ENCODE data around the gene ANXA2R. TPM values are rescaled to one million over a fixed set of nuclear protein-coding genes. Genes with fewer than 3 reads are reported as not detected.

Gene ANXA2R
- total and polyA plus RNA-seq, 4 donors: 0.49 to 2.0 (median 0.71) TPM

GRCh38 chr5:43036856-43037635, 3.1 kb downstream of the ANXA2R start:
- 28% methylated on average over 36 of the region's 36 CpGs for WGBS
- no peaks in the 10 kb centered on the region for H3K36me3 ChIP-seq (ENCODE audit: control insufficient read depth in 4 of 4, insufficient read depth in 3 of 4, low read depth in 1 of 4, low read length in 3 of 4)
- H3K27me3 ChIP-seq (ENCODE audit: control insufficient read depth in 4 of 4, insufficient read depth in 4 of 4, low read length in 3 of 4): peaks cover 0 to 34% (median 14%) of the 10 kb centered on the region in 4 donors
- peak overlapping the region in 2 of 3 donors; percentile 12 to 48 for H3K4me3 ChIP-seq (ENCODE audit: low read depth in 1 of 3, low read length in 3 of 3)
- H3K4me1 ChIP-seq (ENCODE audit: control insufficient read depth in 4 of 4, insufficient read depth in 4 of 4, low read length in 3 of 4): peaks cover 1 to 23% (median 14%) of the 10 kb centered on the region in 4 donors
- no peak for DNase-seq (ENCODE audit: low spot score)
- peak overlapping the region; percentile 12 to 31 for H3K27ac ChIP-seq (ENCODE audit: low read depth in 1 of 2, low read length in 2 of 2)
- peaks cover 4 to 23% (median 12%) of the 10 kb centered on the region in 4 donors for H3K9me3 ChIP-seq (ENCODE audit: control insufficient read depth in 4 of 4, low read length in 3 of 4)
- H3K9ac ChIP-seq (ENCODE audit: low read depth in 1 of 2, low read length in 2 of 2): peak overlapping the region in 1 of 2 donors; percentile 67
- no peak for TF ChIP-seq FOXA2 (IDR thresholded peaks at IDR 0.05)
- TF ChIP-seq JUND (IDR thresholded peaks at IDR 0.05): no peak
- no peak for TF ChIP-seq CTCF (IDR thresholded peaks at IDR 0.05; ENCODE audit: low read depth, low read length, missing input control)
- no peak for TF ChIP-seq TAF1 (conservative IDR thresholded peaks at IDR 0.05)
- TF ChIP-seq MAX (IDR thresholded peaks at IDR 0.05): no peak
- no peak for TF ChIP-seq HNF4G (IDR thresholded peaks at IDR 0.05)
- TF ChIP-seq RXRA (IDR thresholded peaks at IDR 0.05): no peak
- TF ChIP-seq NR2F2 (IDR thresholded peaks at IDR 0.05): no peak
- TF ChIP-seq SP1 (IDR thresholded peaks at IDR 0.05): no peak
- TF ChIP-seq REST (IDR thresholded peaks at IDR 0.05): no peak
- TF ChIP-seq FOXA1 (IDR thresholded peaks at IDR 0.05): no peak
- no peak for TF ChIP-seq RAD21 (IDR thresholded peaks at IDR 0.05)
- TF ChIP-seq ZBTB33 (IDR thresholded peaks at IDR 0.05): no peak
- TF ChIP-seq HNF4A (conservative IDR thresholded peaks at IDR 0.05): no peak

GRCh38 chr5:43036409-43036808, 3.7 kb downstream of the ANXA2R start:
- DNase-seq (ENCODE audit: low spot score): no peak
- Histone ChIP-seq H3K4me1 (ENCODE audit: control insufficient read depth in 4 of 4, insufficient read depth in 4 of 4, low read length in 3 of 4) (peaks cover 0 to 17% (median 10%) of the 10 kb centered on the region in 4 donors), H3K27me3 (ENCODE audit: control insufficient read depth in 4 of 4, insufficient read depth in 4 of 4, low read length in 3 of 4) (peaks cover 0 to 30% (median 13%) of the 10 kb centered on the region in 4 donors), H3K36me3 (ENCODE audit: control insufficient read depth in 4 of 4, insufficient read depth in 3 of 4, low read depth in 1 of 4, low read length in 3 of 4) (no peaks in the 10 kb centered on the region), H3K27ac (ENCODE audit: low read depth in 1 of 2, low read length in 2 of 2) (no peak overlapping the region), H3K4me3 (ENCODE audit: low read depth in 1 of 3, low read length in 3 of 3) (no peak overlapping the region), H3K9ac (ENCODE audit: low read depth in 1 of 2, low read length in 2 of 2) (no peak overlapping the region), H3K9me3 (ENCODE audit: control insufficient read depth in 4 of 4, low read length in 3 of 4) (peaks cover 4 to 23% (median 10%) of the 10 kb centered on the region in 4 donors)
- 54% methylated on average over 1 of the region's 1 CpG for WGBS
- TF ChIP-seq FOXA1 (IDR thresholded peaks at IDR 0.05) (no peak), HNF4G (IDR thresholded peaks at IDR 0.05) (no peak), ZBTB33 (IDR thresholded peaks at IDR 0.05) (no peak), REST (IDR thresholded peaks at IDR 0.05) (no peak), FOXA2 (IDR thresholded peaks at IDR 0.05) (no peak), HNF4A (conservative IDR thresholded peaks at IDR 0.05) (no peak), TAF1 (conservative IDR thresholded peaks at IDR 0.05) (no peak)

All from liver (tissue), 9 donors.